Fibroblast of mammary gland (primary cell): ENCODE data around the gene BNIP5.
A peak's percentile ranks its signal among the peaks of the same experiment; 100 is the strongest.

Experiments used
- DNase-seq: peaks from one replicate; pipeline ENCODE4 v3.0.0-alpha.2; 2010; ENCODE audit warnings: low read depth
- H3K4me3 ChIP-seq: 2 replicates; pipeline ENCODE4 v1.5.1; 2011; ENCODE audit warnings: low read depth, mild to moderate bottlenecking, low read length, moderate library complexity; ENCODE audit not compliant: control insufficient read depth
- TF ChIP-seq, protein P1 (sequence below): conservative IDR thresholded peaks from 2 replicates; pipeline ENCODE4 v1.5.1; 2011; ENCODE audit warnings: low read depth, low read length, inconsistent platforms; ENCODE audit not compliant: control insufficient read depth, insufficient read depth

Gene BNIP5

DNA sequence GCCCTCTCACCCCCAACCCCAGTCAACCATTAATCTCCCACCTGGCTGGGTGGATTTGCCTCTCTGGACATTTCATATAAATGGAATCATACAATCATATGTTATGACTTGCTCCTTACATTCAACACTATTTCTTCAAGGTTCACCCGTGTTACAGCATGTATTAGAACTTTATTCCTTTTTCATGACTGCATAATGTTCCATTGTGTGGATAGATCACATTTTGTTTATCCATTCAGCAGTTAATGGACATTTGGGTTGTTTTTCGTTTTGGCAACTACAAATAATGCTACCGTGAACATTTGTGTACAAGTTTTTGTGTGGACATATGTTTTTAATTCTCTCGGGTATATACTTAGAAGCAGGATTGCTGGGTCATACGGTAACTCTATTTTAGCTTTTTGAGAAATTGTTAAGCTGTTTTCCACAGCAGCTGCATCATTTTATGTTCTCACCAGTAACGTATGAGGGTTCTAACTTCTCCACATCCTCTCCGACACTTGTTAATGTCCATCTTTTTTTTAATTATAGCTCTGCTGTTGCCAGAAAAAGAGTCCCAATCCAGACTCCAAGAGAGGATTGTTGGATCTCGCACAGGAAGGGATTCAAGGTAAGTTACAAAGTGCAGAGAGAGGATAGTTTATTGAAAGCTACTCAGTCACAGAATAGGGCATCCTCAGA lies 15.9 kb upstream of the BNIP5 start:
- no peak overlapping the region for H3K4me3 ChIP-seq
- no peak for DNase-seq
- TF ChIP-seq, protein P1, sequence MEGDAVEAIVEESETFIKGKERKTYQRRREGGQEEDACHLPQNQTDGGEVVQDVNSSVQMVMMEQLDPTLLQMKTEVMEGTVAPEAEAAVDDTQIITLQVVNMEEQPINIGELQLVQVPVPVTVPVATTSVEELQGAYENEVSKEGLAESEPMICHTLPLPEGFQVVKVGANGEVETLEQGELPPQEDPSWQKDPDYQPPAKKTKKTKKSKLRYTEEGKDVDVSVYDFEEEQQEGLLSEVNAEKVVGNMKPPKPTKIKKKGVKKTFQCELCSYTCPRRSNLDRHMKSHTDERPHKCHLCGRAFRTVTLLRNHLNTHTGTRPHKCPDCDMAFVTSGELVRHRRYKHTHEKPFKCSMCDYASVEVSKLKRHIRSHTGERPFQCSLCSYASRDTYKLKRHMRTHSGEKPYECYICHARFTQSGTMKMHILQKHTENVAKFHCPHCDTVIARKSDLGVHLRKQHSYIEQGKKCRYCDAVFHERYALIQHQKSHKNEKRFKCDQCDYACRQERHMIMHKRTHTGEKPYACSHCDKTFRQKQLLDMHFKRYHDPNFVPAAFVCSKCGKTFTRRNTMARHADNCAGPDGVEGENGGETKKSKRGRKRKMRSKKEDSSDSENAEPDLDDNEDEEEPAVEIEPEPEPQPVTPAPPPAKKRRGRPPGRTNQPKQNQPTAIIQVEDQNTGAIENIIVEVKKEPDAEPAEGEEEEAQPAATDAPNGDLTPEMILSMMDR: no peak

DNA sequence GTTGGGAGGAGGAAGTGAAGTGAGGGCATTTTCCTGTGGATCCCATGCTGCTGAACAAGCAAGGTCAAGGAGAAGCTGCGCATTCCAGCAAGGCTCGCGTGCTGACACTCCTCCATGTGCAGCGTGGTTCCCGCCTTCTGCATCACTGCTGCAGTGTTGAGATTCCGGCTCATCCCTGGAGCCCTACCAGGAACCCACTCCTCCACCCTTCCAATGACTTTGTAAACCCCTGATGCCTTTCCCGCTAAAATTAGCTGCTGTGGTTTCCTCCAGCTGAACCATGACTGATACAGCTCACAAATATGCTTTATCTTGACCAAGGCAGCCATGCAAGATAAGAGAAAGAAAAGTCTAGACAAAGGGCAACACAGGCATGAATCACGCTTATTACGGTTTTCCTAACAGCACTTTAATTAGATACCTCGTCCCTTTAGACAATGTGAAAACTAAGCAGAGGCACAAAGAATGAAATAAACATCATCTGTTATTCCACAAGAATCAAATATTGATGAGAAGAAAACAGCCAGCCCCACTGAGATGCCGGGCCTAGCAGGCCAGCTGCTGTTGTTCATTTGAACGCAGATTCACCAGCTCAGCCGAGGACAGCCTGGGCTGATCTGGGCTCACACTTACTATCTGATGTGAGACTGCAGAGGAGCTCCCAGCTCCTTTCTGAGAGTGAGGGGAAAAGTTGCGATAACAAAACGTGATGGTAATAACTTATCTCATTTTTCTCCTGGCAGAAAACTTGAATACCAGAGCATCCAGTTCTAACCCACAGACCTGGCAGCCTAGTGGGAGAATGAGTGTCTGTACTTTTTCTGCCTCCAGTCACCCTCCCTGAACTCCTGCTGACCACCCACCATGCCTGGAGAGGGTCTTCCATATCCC lies 14.2 kb upstream of the BNIP5 start:
- TF ChIP-seq, protein P1: no peak
- H3K4me3 ChIP-seq: no peak overlapping the region
- peak; percentile 69 for DNase-seq

DNA sequence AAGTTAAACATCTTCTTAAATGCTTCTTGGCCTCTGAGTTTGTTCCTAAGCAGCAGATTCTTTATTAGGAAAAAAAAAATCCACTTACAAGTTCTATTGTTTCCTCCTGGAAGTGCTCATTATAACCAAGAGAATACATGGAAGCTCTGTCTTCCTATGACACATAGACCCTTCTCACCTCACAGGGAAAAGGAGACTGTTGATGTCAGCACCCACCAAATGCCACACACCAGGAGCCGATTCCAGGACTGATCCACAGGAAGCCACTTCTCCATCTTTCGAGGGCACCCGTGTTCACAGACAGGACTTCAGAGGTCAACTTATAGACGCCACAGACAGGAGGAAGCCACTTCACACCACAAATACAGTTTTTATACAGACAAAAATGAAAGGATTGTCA lies 13.4 kb upstream of the BNIP5 start:
- no peak overlapping the region for H3K4me3 ChIP-seq
- DNase-seq: no peak
- TF ChIP-seq, protein P1: no peak

DNA sequence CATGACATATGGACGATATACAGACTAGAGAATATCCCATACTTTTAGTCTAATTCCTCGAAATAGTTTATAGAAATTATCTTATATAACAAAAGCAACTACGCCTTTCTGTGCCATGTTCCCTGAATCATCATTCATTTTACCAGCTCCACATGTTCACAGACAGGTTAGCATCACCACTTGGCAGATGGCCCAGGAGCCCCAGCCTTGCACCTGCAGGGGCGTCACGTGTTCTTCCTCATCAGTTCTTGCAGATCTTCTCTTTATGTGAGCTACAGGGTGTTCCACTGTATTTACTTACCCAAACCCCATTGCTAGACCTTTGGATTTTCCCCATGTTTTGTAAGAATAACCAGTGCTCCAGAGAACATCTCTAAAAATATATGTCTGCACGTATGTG lies 12.6 kb upstream of the BNIP5 start:
- no peak overlapping the region for H3K4me3 ChIP-seq
- TF ChIP-seq, protein P1: no peak
- no peak for DNase-seq

DNA sequence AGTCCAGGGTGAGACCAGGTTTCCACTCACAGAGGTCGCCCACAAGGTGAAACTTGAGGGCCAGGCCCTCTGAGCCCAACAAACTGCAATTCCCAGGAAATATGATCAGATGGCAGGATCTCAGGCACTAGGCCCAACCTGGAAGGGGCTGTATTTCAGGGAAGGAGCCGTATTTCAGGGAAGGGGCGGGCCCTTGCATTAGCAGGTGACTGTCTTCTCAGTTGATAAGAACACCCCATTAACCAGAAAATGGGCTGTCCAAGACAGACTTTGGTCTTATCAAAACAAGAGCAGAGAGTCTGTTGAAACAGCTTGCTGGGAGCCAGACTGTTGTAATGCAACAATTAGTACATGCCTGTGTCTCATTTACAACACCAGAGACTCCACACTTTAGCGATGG lies 10.9 kb upstream of the BNIP5 start:
- TF ChIP-seq, protein P1: no peak
- no peak overlapping the region for H3K4me3 ChIP-seq
- DNase-seq: no peak

DNA sequence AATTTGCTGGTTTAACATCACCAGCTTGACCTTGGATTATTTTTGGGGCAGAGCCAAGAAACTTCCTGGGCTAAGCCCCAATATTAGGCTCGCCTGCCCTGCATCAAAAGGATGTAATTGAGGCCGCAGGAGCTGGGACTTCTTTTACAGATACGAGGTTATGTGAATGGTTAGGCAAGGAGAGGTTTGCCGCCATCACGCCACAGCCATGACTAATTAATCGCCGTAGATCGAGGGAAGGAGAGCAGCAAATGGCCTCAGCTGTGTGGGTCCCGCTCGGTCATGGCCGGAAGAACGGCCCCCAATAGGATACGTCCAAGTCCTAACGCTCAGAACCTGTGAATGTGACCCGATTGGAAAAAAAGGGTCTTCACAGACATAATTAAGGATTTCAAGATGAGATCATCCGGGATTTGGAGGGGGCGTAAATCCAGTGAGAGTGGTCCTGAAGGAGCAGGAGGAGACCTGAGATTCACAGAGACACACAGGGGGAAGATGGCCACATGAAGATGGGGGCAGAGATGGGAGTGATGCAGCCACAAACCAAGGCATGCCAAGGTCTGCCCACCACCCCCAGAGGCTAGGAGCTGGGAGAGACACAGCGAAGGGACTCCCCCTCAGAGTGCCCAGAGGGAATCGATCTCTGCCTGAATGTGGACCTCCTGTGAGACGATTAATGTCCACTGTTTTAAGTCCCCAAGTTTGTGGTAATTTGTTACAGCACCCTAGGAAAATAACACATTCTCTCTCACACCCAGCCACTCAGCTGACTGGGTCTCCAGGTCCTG lies 10.0 kb upstream of the BNIP5 start:
- H3K4me3 ChIP-seq: no peak overlapping the region
- TF ChIP-seq, protein P1: no peak
- no peak for DNase-seq
